ENCODE results near the gene RIPOR1.

The RIPOR1 gene

GRCh38 chr16:67558859-67559258 lies 30.2 kb downstream of the RIPOR1 start:
- no peak for DNase-seq

- no peak for DNase-seq
Observed at GRCh38 chr16:67560827-67561342, 32.3 kb downstream of the RIPOR1 start.

GRCh38 chr16:67561501-67561823 lies 32.8 kb downstream of the RIPOR1 start:
- no peak for DNase-seq

GRCh38 chr16:67561824-67562525 lies 33.3 kb downstream of the RIPOR1 start:
- peak; percentile 98 for DNase-seq

- peak; percentile 73 to 79 for DNase-seq
Observed at GRCh38 chr16:67562526-67562917, 33.9 kb downstream of the RIPOR1 start, which contains the start of gene CTCF. Gene CTCF (plus strand): TSS chr16:67562526. CDS start chr16:67610833, 48,307 bp downstream.

GRCh38 chr16:67562918-67563707 lies 34.5 kb downstream of the RIPOR1 start:
- DNase-seq: peak; percentile 30 to 35

GRCh38 chr16:67563708-67564468 lies 35.3 kb downstream of the RIPOR1 start:
- DNase-seq: peak; percentile 46 to 54

- DNase-seq: no peak
Observed at GRCh38 chr16:67565470-67566100, 37.0 kb downstream of the RIPOR1 start.

- DNase-seq: no peak
Observed at GRCh38 chr16:67571464-67571863, 42.8 kb downstream of the RIPOR1 start.

GRCh38 chr16:67571981-67572431 lies 43.4 kb downstream of the RIPOR1 start:
- DNase-seq: no peak

- DNase-seq: no peak
Observed at GRCh38 chr16:67579686-67580085, 51.1 kb downstream of the RIPOR1 start.

GRCh38 chr16:67580202-67580601 lies 51.6 kb downstream of the RIPOR1 start:
- no peak for DNase-seq

- no peak for DNase-seq
Observed at GRCh38 chr16:67593288-67593687, 64.7 kb downstream of the RIPOR1 start.

- DNase-seq: no peak
Observed at GRCh38 chr16:67593701-67594100, 65.1 kb downstream of the RIPOR1 start.

- no peak for DNase-seq
Observed at GRCh38 chr16:67594256-67594915, 65.8 kb downstream of the RIPOR1 start.

GRCh38 chr16:67594956-67595355 lies 66.3 kb downstream of the RIPOR1 start:
- DNase-seq: no peak
